Sigmoid colon (tissue), 4 donors: Measurements from ENCODE around the gene MOGAT2.

Experiments used
- CTCF ChIP-seq, 4 experiments: fragments of 450-650 bp in 3 of 4; fragments of 200-600 bp in 1 of 4; IDR thresholded peaks; one replicate each; pipeline ENCODE4 v1.5.1; 2016 to 2019; ENCODE audit warnings: antibody characterized with exemption in 4 of 4, mild to moderate bottlenecking in 3 of 4, moderate library complexity in 2 of 4
- EP300 ChIP-seq, 4 donors: sonication (generic); formaldehyde crosslinking; IDR thresholded peaks; one replicate each; pipeline ENCODE4 v1.6.1; 2017; ENCODE audit warnings: antibody characterized with exemption in 4 of 4
- POLR2A ChIP-seq, 2 donors: fragments of 450-650 bp; IDR thresholded peaks; one replicate each; pipeline ENCODE4 v1.6.1; 2016; ENCODE audit warnings: antibody characterized with exemption in 2 of 2, mild to moderate bottlenecking in 2 of 2, moderate library complexity in 2 of 2
- POLR2AphosphoS5 ChIP-seq, 4 donors: sonication (generic); formaldehyde crosslinking; IDR thresholded peaks; one replicate each; pipeline ENCODE4 v1.6.1; 2017; ENCODE audit warnings: antibody characterized with exemption in 4 of 4

- TF ChIP-seq CTCF (IDR thresholded peaks at IDR 0.05) (no peak), POLR2A (IDR thresholded peaks at IDR 0.05) (no peak), EP300 (IDR thresholded peaks at IDR 0.05) (no peak), POLR2AphosphoS5 (IDR thresholded peaks at IDR 0.05) (no peak)
Observed at GRCh38 chr11:75743711-75744563, 26.3 kb downstream of the MOGAT2 start.
